SK-N-MC (cell line): ENCODE data around the gene IL31.

ENCODE experiments used
- EZH2 ChIP-seq: fragments of 200-600 bp; sonication (generic); IDR thresholded peaks from one replicate; pipeline ENCODE4 v1.6.1; 2017; ENCODE audit warnings: antibody characterized with exemption
- POLR2AphosphoS5 ChIP-seq: IDR thresholded peaks from 2 replicates; pipeline ENCODE4 v1.6.1; 2012; ENCODE audit warnings: mild to moderate bottlenecking, low read depth, low read length, borderline replicate concordance

- no peak for TF ChIP-seq POLR2AphosphoS5
- no peak for TF ChIP-seq EZH2
These were observed 26.3 kb downstream of the IL31 start for GRCh38 chr12:122147514-122148290.
